Epithelial cell of proximal tubule (primary cell): Measurements from ENCODE around the gene C2CD4D. TPM values are rescaled to one million over a fixed set of nuclear protein-coding genes. Genes with fewer than 3 reads are reported as not detected.

ENCODE experiments used
- DNase-seq: peaks from one replicate; pipeline ENCODE4 v3.0.0-alpha.2; 2011; ENCODE audit warnings: low read depth
- H3K4me3 ChIP-seq: 2 replicates; pipeline ENCODE4 v1.5.1; 2011; ENCODE audit warnings: low read depth, mild to moderate bottlenecking, low read length
- CTCF ChIP-seq: conservative IDR thresholded peaks from 2 replicates; pipeline ENCODE4 v1.5.1; 2012; ENCODE audit warnings: low read depth, mild to moderate bottlenecking, low read length
- total RNA-seq: library from RNA; depleted of rRNA; stranded (reverse); fragments of >200 nt; gene quantifications from 2 replicates; pipeline ENCODE4 v1.2.3, GENCODE V29; 2015

The C2CD4D gene
- total RNA-seq, 1 donor from 2014 or later: 1.0 TPM

GRCh38 chr1:151801310-151801820 lies 38.3 kb downstream of the C2CD4D start:
- no peak overlapping the region for H3K4me3 ChIP-seq
- DNase-seq: no peak
- no peak for TF ChIP-seq CTCF

- DNase-seq: no peak
- no peak for TF ChIP-seq CTCF
These were observed 38.8 kb downstream of the C2CD4D start for GRCh38 chr1:151800830-151801229.

GRCh38 chr1:151799179-151800022 lies 40.2 kb downstream of the C2CD4D start:
- TF ChIP-seq CTCF: no peak
- no peak overlapping the region for H3K4me3 ChIP-seq
- DNase-seq: no peak

More at GRCh38 chr1:151800830-151801229, 38.8 kb downstream of the C2CD4D start:
- H3K4me3 ChIP-seq: no peak overlapping the region

- no peak overlapping the region for H3K4me3 ChIP-seq
- TF ChIP-seq CTCF: no peak
- no peak for DNase-seq
These were observed 41.0 kb downstream of the C2CD4D start for GRCh38 chr1:151798571-151798970.

GRCh38 chr1:151790940-151791651 lies 48.5 kb downstream of the C2CD4D start:
- peak overlapping the region; percentile 88 for H3K4me3 ChIP-seq
- no peak for TF ChIP-seq CTCF
- no peak for DNase-seq

GRCh38 chr1:151790071-151790939 lies 49.3 kb downstream of the C2CD4D start, which contains the start of gene TDRKH:
Gene TDRKH (minus strand): TSS chr1:151790500. CDS start chr1:151783022, 7,478 bp downstream.
- TF ChIP-seq CTCF: peak; percentile 25
- peak within 1 kb of the TSS; percentile 88 for H3K4me3 ChIP-seq
- DNase-seq: peak; percentile 97

Other genes starting within 250 kb of the C2CD4D start
- 13.2 and 14.8 TPM in 2 replicates for gene SNX27, start 227.8 kb downstream of the C2CD4D start, total RNA-seq
- not detected in 2 replicates for gene CELF3, start 123.0 kb downstream of the C2CD4D start, total RNA-seq
- gene RIIAD1, start 118.3 kb downstream of the C2CD4D start, total RNA-seq: not detected in 2 replicates
- 136 and 166 TPM in 2 replicates for gene MRPL9, start 76.3 kb downstream of the C2CD4D start, total RNA-seq
- 7.4 and 9.5 TPM in 2 replicates for gene TDRKH, start 49.3 kb downstream of the C2CD4D start, total RNA-seq
- not detected in 2 replicates for gene LINGO4, start 34.4 kb downstream of the C2CD4D start, total RNA-seq
- gene RORC, start 8.0 kb downstream of the C2CD4D start, total RNA-seq: not detected in 2 replicates
- not detected in 2 replicates for gene THEM5, start 13.9 kb upstream of the C2CD4D start, total RNA-seq
- 7.0 and 13.2 TPM in 2 replicates for gene THEM4, start 69.7 kb upstream of the C2CD4D start, total RNA-seq
- 216 and 394 TPM in 2 replicates for gene S100A10, start 154.0 kb upstream of the C2CD4D start, total RNA-seq
- 575 and 947 TPM in 2 replicates for gene S100A11, start 197.2 kb upstream of the C2CD4D start, total RNA-seq
- not detected in 2 replicates for gene TCHHL1, start 249.2 kb upstream of the C2CD4D start, total RNA-seq